H7 (cell line): Measurements from ENCODE around the gene DHRSX. TPM values are rescaled to one million over a fixed set of nuclear protein-coding genes. Genes with fewer than 3 reads are reported as not detected.
"Not testable (repeated sequence)": the region's sequence is repeated elsewhere in the genome, so short reads cannot be mapped to it uniquely, and the experiment has no call there.

Source experiments
- DNase-seq: peaks from one replicate; pipeline ENCODE4 v3.0.0; 2012
- H3K27me3 ChIP-seq: 2 replicates; pipeline ENCODE4 v1.6.0; 2011; ENCODE audit warnings: mild to moderate bottlenecking, low read length; ENCODE audit not compliant: control insufficient read depth, insufficient read depth
- H3K36me3 ChIP-seq: replicated peaks from 2 replicates; pipeline ENCODE4 v1.5.1; 2011; ENCODE audit warnings: low read length; ENCODE audit not compliant: control insufficient read depth, insufficient read depth
- H3K4me3 ChIP-seq: 2 replicates; pipeline ENCODE4 v1.5.1; 2011; ENCODE audit warnings: low read depth, mild to moderate bottlenecking, control low read depth, low read length, moderate library complexity; ENCODE audit not compliant: insufficient read depth
- total RNA-seq: library from RNA; depleted of rRNA; stranded (reverse); fragments of >200 nt; shearing (Covaris generic); gene quantifications from 2 replicates; pipeline ENCODE4 v1.2.3, GENCODE V29; 2014

The DHRSX gene
- total RNA-seq, 1 experiment from 2014 or later = 25.5 TPM

DNA sequence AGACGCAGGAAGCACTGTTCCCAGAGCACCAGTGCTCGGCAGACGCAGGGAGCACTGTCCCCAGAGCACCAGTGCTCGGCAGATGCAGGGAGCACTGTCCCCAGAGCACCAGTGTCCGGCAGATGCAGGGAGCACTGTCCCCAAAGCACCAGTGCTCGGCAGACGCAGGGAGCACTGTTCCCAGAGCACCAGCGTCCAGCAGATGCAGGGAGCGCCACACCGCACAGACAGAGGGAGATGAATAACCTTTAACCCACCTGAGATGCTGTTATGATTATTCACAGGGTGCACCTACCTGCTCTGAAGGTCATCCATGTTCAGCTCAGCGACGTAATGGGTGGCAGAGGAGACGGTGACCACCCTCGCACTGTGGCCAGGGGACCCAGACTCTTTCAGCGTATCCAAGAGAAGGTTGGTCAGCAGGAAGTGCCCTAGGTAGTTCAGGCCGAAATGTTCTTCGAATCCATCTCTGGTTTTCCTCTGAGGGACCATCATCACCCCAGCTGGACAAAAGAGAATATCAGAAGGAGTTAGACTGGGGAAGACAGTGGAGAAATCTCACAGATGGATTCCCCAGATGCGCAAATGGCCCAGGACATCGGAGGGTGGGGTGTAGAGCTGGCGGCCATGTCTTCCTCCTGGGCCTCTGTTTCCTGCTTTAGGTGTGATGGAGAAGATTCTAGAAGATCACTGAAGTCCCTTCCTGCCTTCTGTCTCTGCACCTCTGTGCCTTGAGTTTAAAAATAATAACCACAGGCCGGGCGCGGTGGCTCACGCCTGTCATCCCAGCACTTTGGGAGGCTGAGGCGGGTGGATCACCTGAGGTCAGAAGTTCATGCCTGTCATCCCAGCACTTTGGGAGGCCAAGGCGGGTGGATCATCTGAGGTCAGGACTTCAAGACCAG lies 234.1 kb downstream of the DHRSX start:
- H3K27me3 ChIP-seq = no peaks in the 10 kb centered on the region
- H3K4me3 ChIP-seq = no peak overlapping the region
- DNase-seq = no peak
- H3K36me3 ChIP-seq = no peaks in the 10 kb centered on the region; the same call in none of the 2 replicates

DNA sequence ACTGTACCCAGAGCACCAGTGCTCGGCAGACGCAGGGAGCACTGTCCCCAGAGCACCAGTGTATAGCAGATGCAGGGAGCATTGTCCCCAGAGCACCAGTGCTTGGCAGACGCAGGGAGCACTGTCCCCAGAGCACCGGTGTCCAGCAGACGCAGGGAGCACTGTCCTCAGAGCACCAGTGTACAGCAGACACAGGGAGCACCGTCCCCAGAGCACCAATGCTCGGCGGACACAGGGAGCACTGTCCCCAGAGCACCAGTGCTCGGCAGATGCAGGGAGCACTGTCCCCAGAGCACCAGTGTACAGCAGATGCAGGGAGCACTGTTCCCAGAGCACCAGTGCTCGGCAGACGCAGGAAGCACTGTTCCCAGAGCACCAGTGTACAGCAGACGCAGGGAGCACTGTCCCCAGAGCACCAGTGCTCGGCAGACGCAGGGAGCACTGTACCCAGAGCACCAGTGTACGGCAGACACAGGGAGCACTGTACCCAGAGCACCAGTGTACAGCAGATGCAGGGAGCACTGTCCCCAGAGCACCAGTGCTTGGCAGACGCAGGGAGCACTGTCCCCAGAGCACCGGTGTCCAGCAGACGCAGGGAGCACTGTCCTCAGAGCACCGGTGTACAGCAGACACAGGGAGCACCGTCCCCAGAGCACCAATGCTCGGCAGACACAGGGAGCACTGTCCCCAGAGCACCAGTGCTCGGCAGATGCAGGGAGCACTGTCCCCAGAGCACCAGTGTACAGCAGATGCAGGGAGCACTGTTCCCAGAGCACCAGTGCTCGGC lies 234.9 kb downstream of the DHRSX start:
- H3K27me3 ChIP-seq, H3K36me3 ChIP-seq, DNase-seq, H3K4me3 ChIP-seq: not testable (repeated sequence)

GRCh38 chrX:2264179-2265030 lies 236.4 kb downstream of the DHRSX start:
- Histone ChIP-seq H3K4me3 (no peak overlapping the region), H3K36me3 (no peaks in the 10 kb centered on the region; the same call in none of the 2 replicates)
- DNase-seq = no peak

DNA sequence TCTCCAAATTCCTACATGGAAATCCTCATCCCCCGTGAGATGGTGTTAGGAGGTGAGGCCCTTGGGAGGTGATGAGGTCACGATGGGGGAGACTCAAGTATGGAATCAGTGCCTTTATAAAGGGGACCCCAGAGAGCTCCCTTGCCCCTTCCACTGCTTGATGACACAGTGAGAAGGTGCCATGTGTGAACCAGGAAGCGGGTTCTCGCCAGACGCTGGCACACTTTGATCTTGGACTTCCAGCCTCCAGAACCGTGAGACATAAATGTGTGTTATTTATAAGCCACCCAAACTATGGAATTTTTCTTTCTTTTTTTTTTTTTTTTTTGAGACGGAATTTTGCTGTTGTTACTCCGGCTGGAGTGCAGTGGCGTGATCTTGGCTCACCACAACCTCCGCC lies 237.6 kb downstream of the DHRSX start:
- DNase-seq = no peak
- no peaks in the 10 kb centered on the region for H3K27me3 ChIP-seq
- H3K36me3 ChIP-seq = no peaks in the 10 kb centered on the region; the same call in none of the 2 replicates
- no peak overlapping the region for H3K4me3 ChIP-seq

More at GRCh38 chrX:2264179-2265030, 236.4 kb downstream of the DHRSX start:
- H3K27me3 ChIP-seq = no peaks in the 10 kb centered on the region

DNA sequence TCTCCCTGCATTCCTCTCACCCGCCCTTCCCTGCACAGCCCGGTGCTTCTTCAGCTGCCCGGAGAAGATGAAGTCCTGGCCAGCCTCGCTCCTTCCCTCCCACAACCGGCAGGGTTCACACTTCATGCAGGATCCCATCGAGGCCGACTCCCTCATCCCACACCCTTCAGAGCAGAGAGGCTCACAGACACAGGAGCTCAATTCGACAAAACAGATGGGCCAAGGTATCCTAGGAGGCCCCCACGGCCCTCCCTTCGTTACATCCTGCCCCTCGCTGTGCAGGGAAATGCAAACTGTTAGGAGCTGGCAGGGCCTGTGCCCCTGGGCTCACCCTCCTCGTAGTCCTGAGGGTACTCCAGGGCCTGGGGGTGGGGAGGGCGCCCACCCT lies 238.1 kb downstream of the DHRSX start:
- DNase-seq = peak; percentile 72
- no peaks in the 10 kb centered on the region; the same call in none of the 2 replicates for H3K36me3 ChIP-seq
- no peaks in the 10 kb centered on the region for H3K27me3 ChIP-seq
- no peak overlapping the region for H3K4me3 ChIP-seq

DNA sequence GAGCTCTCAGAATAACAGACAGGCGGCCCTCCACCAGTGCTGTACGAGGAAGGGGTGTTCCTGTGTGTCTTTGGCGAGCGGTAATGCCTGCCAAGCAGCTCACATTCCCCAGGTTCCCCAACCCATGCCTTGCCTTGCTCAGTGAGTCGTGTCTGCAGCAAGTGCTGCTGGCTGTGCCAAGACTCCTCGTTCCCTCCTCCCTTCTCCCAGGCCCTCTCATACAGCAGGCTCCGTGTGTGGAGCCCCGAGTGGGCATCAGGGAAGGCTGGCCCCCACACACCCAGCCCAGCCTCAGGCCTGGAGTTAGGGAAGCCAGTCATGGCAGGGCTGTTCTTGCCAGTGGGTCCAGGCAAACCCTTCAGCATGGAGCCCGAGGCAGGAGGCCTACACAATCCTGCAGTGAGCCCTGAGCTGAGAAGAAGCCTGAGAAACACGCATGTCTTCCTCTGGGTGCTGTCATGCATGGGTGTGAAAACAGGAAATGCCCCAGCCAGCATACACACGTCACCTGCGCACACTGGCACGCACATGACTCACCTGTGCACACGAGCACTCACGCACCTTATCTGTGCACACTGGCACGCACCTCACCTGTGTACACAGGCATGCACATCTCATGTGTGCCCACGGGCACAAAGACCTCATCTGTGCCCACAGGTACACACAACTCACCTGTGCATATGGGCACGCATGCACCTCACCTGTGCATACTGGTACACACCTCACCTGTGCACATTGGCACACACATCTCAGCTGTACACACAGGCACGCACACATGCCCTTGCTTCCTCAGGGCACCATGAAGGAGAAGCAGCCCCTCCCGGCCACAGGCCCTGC lies 238.7 kb downstream of the DHRSX start:
- Histone ChIP-seq H3K4me3 (no peak overlapping the region), H3K36me3 (no peaks in the 10 kb centered on the region; the same call in none of the 2 replicates), H3K27me3 (no peaks in the 10 kb centered on the region)
- no peak for DNase-seq

GRCh38 chrX:2252331-2253065 lies 248.3 kb downstream of the DHRSX start:
- DNase-seq = no peak
- H3K4me3 ChIP-seq = no peak overlapping the region
- H3K27me3 ChIP-seq = no peaks in the 10 kb centered on the region

GRCh38 chrX:2251211-2251610 lies 249.6 kb downstream of the DHRSX start:
- H3K27me3 ChIP-seq = no peaks in the 10 kb centered on the region
- no peak overlapping the region for H3K4me3 ChIP-seq
- DNase-seq = no peak

More at GRCh38 chrX:2252331-2253065, 248.3 kb downstream of the DHRSX start:
- H3K36me3 ChIP-seq = no peaks in the 10 kb centered on the region

DNA sequence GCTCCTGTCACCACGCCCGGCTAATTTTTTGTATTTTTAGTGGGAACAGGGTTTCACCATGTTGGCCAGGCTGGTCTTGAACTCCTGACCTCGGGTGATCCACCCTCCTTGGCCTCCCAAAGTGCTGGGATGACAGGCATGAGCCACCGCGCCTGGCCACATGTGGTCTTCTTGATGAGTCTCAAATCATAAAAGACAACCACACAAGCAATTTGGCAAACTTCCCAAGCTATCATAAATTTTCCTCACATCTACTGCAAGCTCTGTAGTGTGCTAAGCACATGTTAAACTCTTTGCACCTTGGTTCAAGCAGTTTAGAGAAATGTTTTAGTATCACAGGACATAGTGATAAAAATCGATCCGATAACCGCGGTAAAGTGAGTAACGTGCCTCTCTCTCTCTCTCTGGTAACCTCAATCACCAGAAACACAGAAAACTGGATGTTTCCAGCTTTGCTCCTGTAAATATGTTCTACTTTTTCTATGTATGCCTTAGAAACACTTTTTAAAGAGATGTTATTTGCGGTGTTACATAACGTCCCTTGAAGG lies 256.8 kb downstream of the DHRSX start:
- Histone ChIP-seq H3K27me3 (no peaks in the 10 kb centered on the region), H3K4me3 (no peak overlapping the region), H3K36me3 (no peaks in the 10 kb centered on the region; the same call in 1 of the 2 replicates)
- no peak for DNase-seq

More at GRCh38 chrX:2251211-2251610, 249.6 kb downstream of the DHRSX start:
- no peaks in the 10 kb centered on the region for H3K36me3 ChIP-seq

GRCh38 chrX:2242980-2243379 lies 257.8 kb downstream of the DHRSX start:
- Histone ChIP-seq H3K36me3 (no peaks in the 10 kb centered on the region; the same call in 1 of the 2 replicates), H3K27me3 (no peaks in the 10 kb centered on the region), H3K4me3 (no peak overlapping the region)
- no peak for DNase-seq

DNA sequence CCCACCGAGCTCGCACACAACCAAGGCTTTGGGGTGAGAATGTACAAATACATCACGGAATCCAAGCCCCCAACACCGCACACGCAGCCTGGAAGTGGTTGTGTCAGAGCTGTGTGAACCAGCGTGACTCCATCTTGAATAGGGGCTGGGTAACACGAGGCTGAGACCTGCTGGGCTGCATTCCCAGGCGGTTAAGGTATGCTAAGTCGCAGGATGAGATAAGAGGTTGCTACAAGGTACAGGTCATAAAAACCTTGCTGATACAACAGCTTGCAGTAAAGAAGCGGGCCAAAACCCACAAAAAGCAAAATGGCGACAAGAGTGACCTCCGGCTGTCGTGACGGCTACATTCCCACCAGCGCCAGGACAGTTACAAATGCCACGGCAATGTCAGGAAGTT lies 258.4 kb downstream of the DHRSX start:
- no peaks in the 10 kb centered on the region for H3K27me3 ChIP-seq
- H3K4me3 ChIP-seq = no peak overlapping the region
- no peaks in the 10 kb centered on the region; the same call in 1 of the 2 replicates for H3K36me3 ChIP-seq
- no peak for DNase-seq

DNA sequence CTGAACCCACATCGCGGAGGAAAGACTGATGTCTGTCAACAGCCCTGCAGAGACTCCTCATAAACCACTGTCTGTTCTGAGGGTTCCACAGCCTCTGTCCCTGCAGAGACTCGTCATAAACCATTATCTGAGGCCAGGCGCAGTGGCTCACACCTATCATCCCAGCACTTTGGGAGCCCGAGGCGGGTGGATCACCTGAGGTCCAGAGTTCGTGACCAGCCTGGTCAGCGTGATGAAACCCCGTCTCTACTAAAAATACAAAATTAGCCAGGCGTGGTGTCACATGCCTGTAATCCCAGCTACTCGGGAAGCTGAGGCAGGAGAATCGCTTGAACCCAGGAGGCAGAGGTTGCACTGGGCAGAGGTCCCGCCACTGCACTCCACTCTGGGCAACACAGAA lies 259.3 kb downstream of the DHRSX start:
- not testable (repeated sequence) for H3K36me3 ChIP-seq, H3K4me3 ChIP-seq, H3K27me3 ChIP-seq, DNase-seq

DNA sequence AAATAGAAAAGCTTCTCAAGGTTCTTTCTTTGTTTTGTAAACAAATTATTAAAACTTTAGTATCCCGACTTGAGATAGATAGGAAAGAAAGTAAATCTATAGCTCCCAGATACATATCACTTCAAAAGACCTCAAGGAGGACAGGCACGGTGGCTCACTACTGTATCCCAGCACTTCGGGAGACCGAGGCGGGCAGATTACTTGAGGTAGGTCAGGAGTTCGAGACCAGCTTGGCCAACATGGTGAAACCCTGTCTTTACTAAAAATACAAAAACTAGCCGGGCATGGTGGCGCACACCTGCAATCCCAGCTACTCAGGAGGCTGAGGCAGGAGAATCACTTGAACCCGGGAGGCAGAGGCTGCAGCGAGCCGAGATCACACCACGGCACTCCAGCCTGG lies 260.0 kb downstream of the DHRSX start:
- H3K27me3 ChIP-seq, DNase-seq, H3K36me3 ChIP-seq, H3K4me3 ChIP-seq: not testable (repeated sequence)
